HL-60 (cell line): Measurements from ENCODE around the gene GPR62.

Experiments
- CTCF ChIP-seq: IDR thresholded peaks from one replicate; pipeline ENCODE4 v1.5.1; 2011; ENCODE audit warnings: low read length, control low read depth, inconsistent platforms; ENCODE audit not compliant: insufficient read depth
- GABPA ChIP-seq: IDR thresholded peaks from 2 replicates; pipeline ENCODE4 v1.6.1; 2012; ENCODE audit warnings: low read depth
- POLR2AphosphoS5 ChIP-seq: IDR thresholded peaks from 2 replicates; pipeline ENCODE4 v1.6.1; 2012; ENCODE audit warnings: low read depth
- REST ChIP-seq: IDR thresholded peaks from 2 replicates; pipeline ENCODE4 v1.6.1; 2012; ENCODE audit warnings: low read depth; ENCODE audit not compliant: insufficient replicate concordance

- no peak for TF ChIP-seq POLR2AphosphoS5
- TF ChIP-seq CTCF = no peak
- TF ChIP-seq REST = no peak
- TF ChIP-seq GABPA = no peak
Measured at GRCh38 chr3:51966922-51967383, 11.8 kb downstream of the GPR62 start.
